SK-MEL-5 (cell line): ENCODE measurements around the gene ZNF813. TPM values are rescaled to one million over a fixed set of nuclear protein-coding genes. Genes with fewer than 3 reads are reported as not detected.
"Not testable (repeated sequence)": the region's sequence is repeated elsewhere in the genome, so short reads cannot be mapped to it uniquely, and the experiment has no call there.

Source experiments
- DNase-seq: peaks from one replicate; pipeline ENCODE4 v3.0.0-alpha.2; 2016; ENCODE audit warnings: low read depth, low spot score
- in situ Hi-C: cut with HindIII; loops from 2 replicates; pipeline ENCODE4 v1.10.0; 2016; ENCODE audit warnings: low sequenced_read_pairs, high pct_unique_total_duplicates, low pct_unique_long_range_greater_than_20kb
- polyA plus RNA-seq, 2 experiments: library from polyadenylated mRNA; depleted of rRNA; stranded (reverse); fragments of >200 nt; gene quantifications; 2 replicates each; pipeline ENCODE4 v1.2.3, GENCODE V29; 2015
- total RNA-seq: library from RNA; depleted of rRNA; stranded (reverse); fragments of >200 nt; shearing (Covaris generic); gene quantifications from 2 replicates; pipeline ENCODE4 v1.2.3, GENCODE V29; 2014; rRNA removed

ZNF813 gene
- total RNA-seq = 3.4 and 3.9 TPM in 2 replicates
- polyA plus RNA-seq (2015; cell fraction: cytosol; rRNA removed) = 1.5 and 1.7 TPM in 2 replicates
- 1.6 and 1.9 TPM in 2 replicates for polyA plus RNA-seq (2015; cell fraction: nucleus; rRNA removed)

- peak; percentile 75 for DNase-seq
- in situ Hi-C loops = no loop called here
Observed at GRCh38 chr19:53467485-53468262, at the start of gene ZNF813. TSS of gene ZNF813 (plus strand) at chr19:53467733. CDS start at chr19:53483823, 16,090 bp downstream.

GRCh38 chr19:53420520-53421315 lies 46.8 kb upstream of the ZNF813 start:
- DNase-seq = not testable (repeated sequence)

GRCh38 chr19:53422551-53422950 lies 45.0 kb upstream of the ZNF813 start:
- no peak for DNase-seq
- in situ Hi-C loops = no loop called here

More at GRCh38 chr19:53420520-53421315, 46.8 kb upstream of the ZNF813 start:
- in situ Hi-C loops = not testable (repeated sequence)

- in situ Hi-C loops, DNase-seq: not testable (repeated sequence)
Observed at GRCh38 chr19:53423074-53423473, 44.5 kb upstream of the ZNF813 start.

GRCh38 chr19:53423680-53424079 lies 43.9 kb upstream of the ZNF813 start:
- in situ Hi-C loops = not testable (repeated sequence)

GRCh38 chr19:53424968-53425597 lies 42.5 kb upstream of the ZNF813 start:
- in situ Hi-C loops = no loop called here

More at GRCh38 chr19:53423680-53424079, 43.9 kb upstream of the ZNF813 start:
- not testable (repeated sequence) for DNase-seq

GRCh38 chr19:53431399-53432087 lies 36.0 kb upstream of the ZNF813 start, which contains the start of gene ZNF761:
TSS of gene ZNF761 (plus strand) at chr19:53431984. CDS start at chr19:53447269, 15,285 bp downstream.
- in situ Hi-C loops = no loop called here
- peak; percentile 85 for DNase-seq

More at GRCh38 chr19:53424968-53425597, 42.5 kb upstream of the ZNF813 start:
- DNase-seq = peak; percentile 71

GRCh38 chr19:53432088-53432661 lies 35.4 kb upstream of the ZNF813 start:
- in situ Hi-C loops = no loop called here
- DNase-seq = no peak

- DNase-seq, in situ Hi-C loops: not testable (repeated sequence)
Observed at GRCh38 chr19:53443809-53444208, 23.7 kb upstream of the ZNF813 start.

- DNase-seq, in situ Hi-C loops: not testable (repeated sequence)
Observed at GRCh38 chr19:53447196-53447595, 20.3 kb upstream of the ZNF813 start.

- no peak for DNase-seq
- in situ Hi-C loops = no loop called here
Observed at GRCh38 chr19:53455828-53456227, 11.7 kb upstream of the ZNF813 start.

GRCh38 chr19:53460131-53460721 lies 7.3 kb upstream of the ZNF813 start:
- DNase-seq, in situ Hi-C loops: not testable (repeated sequence)

GRCh38 chr19:53461866-53462265 lies 5.7 kb upstream of the ZNF813 start:
- DNase-seq = no peak
- in situ Hi-C loops = no loop called here

- DNase-seq = no peak
- in situ Hi-C loops = no loop called here
Observed at GRCh38 chr19:53462861-53463260, 4.7 kb upstream of the ZNF813 start.

- in situ Hi-C loops = no loop called here
- peak; percentile 2 for DNase-seq
Observed at GRCh38 chr19:53463263-53463662, 4.3 kb upstream of the ZNF813 start.

- in situ Hi-C loops = no loop called here
- no peak for DNase-seq
Observed at GRCh38 chr19:53466726-53467484, 628 bp upstream of the ZNF813 start.
